Measurements from ENCODE around the gene SERF2. TPM values are rescaled to one million over a fixed set of nuclear protein-coding genes. Genes with fewer than 3 reads are reported as not detected.

Gene SERF2
- total and polyA plus RNA-seq, 10 of the 15 experiments (the other 5 are each of a cell fraction or from before 2014, with no cell fraction given) = 464 to 4,159 (median 1,014) TPM

DNA sequence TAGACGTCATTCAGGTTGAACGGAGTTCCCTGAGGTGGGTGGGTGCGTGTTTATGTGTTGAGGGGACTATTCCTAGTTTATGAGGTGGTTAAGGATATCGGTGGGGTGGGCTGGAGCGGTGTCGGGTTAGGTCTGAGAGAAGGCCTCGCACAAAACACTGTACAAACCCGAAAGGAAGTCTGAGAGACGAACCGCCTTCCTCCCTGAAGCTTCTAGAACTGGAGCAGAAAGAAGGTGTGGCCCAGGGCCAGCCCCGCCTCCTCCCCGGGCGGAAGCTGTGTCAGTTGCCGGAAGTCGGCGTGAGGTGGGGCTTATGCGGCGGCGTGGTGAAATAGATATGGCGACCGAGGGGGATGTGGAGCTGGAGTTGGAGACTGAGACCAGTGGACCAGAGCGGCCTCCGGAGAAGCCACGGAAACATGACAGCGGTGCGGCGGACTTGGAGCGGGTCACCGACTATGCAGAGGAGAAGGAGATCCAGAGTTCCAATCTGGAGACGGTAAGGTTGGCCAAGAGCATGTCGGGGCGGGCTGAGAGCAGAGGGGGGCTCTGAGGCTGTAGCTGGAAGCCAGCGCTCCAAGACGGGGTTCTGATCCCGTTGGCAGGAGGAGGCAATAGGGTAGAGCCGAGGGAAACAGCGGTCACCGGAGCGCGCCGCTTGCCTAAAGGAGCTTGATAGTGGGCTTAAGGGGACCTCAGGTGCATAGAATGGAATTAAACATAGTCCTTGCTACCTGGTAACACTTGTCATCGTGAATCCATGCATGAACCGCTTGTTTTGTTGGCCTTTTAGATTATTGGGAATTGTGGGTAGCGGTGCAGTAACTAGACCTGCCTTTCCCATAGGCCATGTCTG is 8.4 kb downstream of the SERF2 start, which contains the start of gene HYPK (continued):
- TF ChIP-seq, protein P1, sequence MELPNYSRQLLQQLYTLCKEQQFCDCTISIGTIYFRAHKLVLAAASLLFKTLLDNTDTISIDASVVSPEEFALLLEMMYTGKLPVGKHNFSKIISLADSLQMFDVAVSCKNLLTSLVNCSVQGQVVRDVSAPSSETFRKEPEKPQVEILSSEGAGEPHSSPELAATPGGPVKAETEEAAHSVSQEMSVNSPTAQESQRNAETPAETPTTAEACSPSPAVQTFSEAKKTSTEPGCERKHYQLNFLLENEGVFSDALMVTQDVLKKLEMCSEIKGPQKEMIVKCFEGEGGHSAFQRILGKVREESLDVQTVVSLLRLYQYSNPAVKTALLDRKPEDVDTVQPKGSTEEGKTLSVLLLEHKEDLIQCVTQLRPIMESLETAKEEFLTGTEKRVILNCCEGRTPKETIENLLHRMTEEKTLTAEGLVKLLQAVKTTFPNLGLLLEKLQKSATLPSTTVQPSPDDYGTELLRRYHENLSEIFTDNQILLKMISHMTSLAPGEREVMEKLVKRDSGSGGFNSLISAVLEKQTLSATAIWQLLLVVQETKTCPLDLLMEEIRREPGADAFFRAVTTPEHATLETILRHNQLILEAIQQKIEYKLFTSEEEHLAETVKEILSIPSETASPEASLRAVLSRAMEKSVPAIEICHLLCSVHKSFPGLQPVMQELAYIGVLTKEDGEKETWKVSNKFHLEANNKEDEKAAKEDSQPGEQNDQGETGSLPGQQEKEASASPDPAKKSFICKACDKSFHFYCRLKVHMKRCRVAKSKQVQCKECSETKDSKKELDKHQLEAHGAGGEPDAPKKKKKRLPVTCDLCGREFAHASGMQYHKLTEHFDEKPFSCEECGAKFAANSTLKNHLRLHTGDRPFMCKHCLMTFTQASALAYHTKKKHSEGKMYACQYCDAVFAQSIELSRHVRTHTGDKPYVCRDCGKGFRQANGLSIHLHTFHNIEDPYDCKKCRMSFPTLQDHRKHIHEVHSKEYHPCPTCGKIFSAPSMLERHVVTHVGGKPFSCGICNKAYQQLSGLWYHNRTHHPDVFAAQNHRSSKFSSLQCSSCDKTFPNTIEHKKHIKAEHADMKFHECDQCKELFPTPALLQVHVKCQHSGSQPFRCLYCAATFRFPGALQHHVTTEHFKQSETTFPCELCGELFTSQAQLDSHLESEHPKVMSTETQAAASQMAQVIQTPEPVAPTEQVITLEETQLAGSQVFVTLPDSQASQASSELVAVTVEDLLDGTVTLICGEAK (IDR thresholded peaks at IDR 0.05; ENCODE audit: borderline replicate concordance) = peak; percentile 88
- TF ChIP-seq EP300 (IDR thresholded peaks at IDR 0.05; ENCODE audit: borderline replicate concordance in 1 of 2, control insufficient read depth in 1 of 2, low read depth in 2 of 2, low read length in 2 of 2) = peak in 1 of 2 experiments; percentile 35; a peak in 2 of 4 replicates
- TF ChIP-seq, protein P2, sequence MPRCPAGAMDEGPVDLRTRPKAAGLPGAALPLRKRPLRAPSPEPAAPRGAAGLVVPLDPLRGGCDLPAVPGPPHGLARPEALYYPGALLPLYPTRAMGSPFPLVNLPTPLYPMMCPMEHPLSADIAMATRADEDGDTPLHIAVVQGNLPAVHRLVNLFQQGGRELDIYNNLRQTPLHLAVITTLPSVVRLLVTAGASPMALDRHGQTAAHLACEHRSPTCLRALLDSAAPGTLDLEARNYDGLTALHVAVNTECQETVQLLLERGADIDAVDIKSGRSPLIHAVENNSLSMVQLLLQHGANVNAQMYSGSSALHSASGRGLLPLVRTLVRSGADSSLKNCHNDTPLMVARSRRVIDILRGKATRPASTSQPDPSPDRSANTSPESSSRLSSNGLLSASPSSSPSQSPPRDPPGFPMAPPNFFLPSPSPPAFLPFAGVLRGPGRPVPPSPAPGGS (IDR thresholded peaks at IDR 0.05; ENCODE audit: borderline replicate concordance, insufficient read depth, low read depth, low read length, poor library complexity, severe bottlenecking) = peak; percentile 82
- TF ChIP-seq, protein P3, sequence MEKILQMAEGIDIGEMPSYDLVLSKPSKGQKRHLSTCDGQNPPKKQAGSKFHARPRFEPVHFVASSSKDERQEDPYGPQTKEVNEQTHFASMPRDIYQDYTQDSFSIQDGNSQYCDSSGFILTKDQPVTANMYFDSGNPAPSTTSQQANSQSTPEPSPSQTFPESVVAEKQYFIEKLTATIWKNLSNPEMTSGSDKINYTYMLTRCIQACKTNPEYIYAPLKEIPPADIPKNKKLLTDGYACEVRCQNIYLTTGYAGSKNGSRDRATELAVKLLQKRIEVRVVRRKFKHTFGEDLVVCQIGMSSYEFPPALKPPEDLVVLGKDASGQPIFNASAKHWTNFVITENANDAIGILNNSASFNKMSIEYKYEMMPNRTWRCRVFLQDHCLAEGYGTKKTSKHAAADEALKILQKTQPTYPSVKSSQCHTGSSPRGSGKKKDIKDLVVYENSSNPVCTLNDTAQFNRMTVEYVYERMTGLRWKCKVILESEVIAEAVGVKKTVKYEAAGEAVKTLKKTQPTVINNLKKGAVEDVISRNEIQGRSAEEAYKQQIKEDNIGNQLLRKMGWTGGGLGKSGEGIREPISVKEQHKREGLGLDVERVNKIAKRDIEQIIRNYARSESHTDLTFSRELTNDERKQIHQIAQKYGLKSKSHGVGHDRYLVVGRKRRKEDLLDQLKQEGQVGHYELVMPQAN (conservative IDR thresholded peaks at IDR 0.05) = peak; percentile 74
- no peak for TF ChIP-seq BRCA1 (IDR thresholded peaks at IDR 0.05; ENCODE audit: low read depth, low read length)
- no peak for TF ChIP-seq KDM1A (IDR thresholded peaks at IDR 0.05; ENCODE audit: borderline replicate concordance)
- no peak for TF ChIP-seq NRF1 (conservative IDR thresholded peaks at IDR 0.05; ENCODE audit: low read depth, low read length)
- TF ChIP-seq ZNF622 (IDR thresholded peaks at IDR 0.05) = no peak
- TF ChIP-seq NBN (IDR thresholded peaks at IDR 0.05) = peak; percentile 84
- TF ChIP-seq, protein P4, sequence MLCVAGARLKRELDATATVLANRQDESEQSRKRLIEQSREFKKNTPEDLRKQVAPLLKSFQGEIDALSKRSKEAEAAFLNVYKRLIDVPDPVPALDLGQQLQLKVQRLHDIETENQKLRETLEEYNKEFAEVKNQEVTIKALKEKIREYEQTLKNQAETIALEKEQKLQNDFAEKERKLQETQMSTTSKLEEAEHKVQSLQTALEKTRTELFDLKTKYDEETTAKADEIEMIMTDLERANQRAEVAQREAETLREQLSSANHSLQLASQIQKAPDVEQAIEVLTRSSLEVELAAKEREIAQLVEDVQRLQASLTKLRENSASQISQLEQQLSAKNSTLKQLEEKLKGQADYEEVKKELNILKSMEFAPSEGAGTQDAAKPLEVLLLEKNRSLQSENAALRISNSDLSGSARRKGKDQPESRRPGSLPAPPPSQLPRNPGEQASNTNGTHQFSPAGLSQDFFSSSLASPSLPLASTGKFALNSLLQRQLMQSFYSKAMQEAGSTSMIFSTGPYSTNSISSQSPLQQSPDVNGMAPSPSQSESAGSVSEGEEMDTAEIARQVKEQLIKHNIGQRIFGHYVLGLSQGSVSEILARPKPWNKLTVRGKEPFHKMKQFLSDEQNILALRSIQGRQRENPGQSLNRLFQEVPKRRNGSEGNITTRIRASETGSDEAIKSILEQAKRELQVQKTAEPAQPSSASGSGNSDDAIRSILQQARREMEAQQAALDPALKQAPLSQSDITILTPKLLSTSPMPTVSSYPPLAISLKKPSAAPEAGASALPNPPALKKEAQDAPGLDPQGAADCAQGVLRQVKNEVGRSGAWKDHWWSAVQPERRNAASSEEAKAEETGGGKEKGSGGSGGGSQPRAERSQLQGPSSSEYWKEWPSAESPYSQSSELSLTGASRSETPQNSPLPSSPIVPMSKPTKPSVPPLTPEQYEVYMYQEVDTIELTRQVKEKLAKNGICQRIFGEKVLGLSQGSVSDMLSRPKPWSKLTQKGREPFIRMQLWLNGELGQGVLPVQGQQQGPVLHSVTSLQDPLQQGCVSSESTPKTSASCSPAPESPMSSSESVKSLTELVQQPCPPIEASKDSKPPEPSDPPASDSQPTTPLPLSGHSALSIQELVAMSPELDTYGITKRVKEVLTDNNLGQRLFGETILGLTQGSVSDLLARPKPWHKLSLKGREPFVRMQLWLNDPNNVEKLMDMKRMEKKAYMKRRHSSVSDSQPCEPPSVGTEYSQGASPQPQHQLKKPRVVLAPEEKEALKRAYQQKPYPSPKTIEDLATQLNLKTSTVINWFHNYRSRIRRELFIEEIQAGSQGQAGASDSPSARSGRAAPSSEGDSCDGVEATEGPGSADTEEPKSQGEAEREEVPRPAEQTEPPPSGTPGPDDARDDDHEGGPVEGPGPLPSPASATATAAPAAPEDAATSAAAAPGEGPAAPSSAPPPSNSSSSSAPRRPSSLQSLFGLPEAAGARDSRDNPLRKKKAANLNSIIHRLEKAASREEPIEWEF (IDR thresholded peaks at IDR 0.05; ENCODE audit: insufficient replicate concordance, low read depth, low read length) = peak; percentile 21
- TF ChIP-seq ZNF217 (IDR thresholded peaks at IDR 0.05) = no peak
- TF ChIP-seq FOXM1 (IDR thresholded peaks at IDR 0.05; ENCODE audit: low read depth, low read length) = no peak
- no peak for TF ChIP-seq NR2C2 (IDR thresholded peaks at IDR 0.05; ENCODE audit: borderline replicate concordance, control insufficient read depth, insufficient read length, low read depth)
- TF ChIP-seq PAX8 (IDR thresholded peaks at IDR 0.05) = no peak; the same call in 1 of the 2 replicates
